ENCODE results near the gene NFIC.

GRCh38 chr19:3475449-3475848 is 109.1 kb downstream of the NFIC start:
- no peak for TF ChIP-seq ZNF274 (IDR thresholded peaks at IDR 0.05; ENCODE audit: low read depth, low read length)
- TF ChIP-seq YY1 (IDR thresholded peaks at IDR 0.05; ENCODE audit: insufficient read depth, insufficient read length): no peak
